HG02678 (cell line): ENCODE measurements around the gene MKI67.
A peak's percentile ranks its signal among the peaks of the same experiment; 100 is the strongest.

ENCODE experiments used
- ATAC-seq: cut with Tn5 transposase; IDR thresholded peaks from one replicate; pipeline ENCODE4 v1.9.1; 2021; ENCODE audit warnings: mild to moderate bottlenecking, moderate library complexity; ENCODE audit not compliant: unreplicated experiment

MKI67 gene

GRCh38 chr10:128084991-128085390 is 41.2 kb downstream of the MKI67 start:
- ATAC-seq, result no peak

DNA sequence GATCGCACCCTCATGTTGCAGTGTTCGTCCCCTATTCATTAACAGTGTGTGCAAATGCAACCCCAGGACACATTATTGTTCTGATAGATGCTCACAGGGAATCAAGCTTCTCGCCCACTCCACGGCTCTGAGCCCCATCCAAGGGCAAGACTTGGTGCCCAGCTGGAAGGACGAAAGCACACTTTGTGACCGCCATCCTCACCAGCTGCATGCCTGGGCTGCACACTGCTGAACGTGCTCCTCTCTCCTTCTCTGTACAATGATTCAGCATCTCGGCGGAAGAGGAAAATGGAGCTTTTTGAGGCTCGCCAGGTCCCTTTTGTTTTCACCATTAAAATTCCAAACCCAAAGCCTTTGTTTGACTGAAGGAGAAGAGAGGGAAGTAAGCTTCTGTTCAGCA is 41.9 kb downstream of the MKI67 start:
- ATAC-seq, result no peak

GRCh38 chr10:128083191-128083895 is 42.9 kb downstream of the MKI67 start:
- no peak for ATAC-seq

DNA sequence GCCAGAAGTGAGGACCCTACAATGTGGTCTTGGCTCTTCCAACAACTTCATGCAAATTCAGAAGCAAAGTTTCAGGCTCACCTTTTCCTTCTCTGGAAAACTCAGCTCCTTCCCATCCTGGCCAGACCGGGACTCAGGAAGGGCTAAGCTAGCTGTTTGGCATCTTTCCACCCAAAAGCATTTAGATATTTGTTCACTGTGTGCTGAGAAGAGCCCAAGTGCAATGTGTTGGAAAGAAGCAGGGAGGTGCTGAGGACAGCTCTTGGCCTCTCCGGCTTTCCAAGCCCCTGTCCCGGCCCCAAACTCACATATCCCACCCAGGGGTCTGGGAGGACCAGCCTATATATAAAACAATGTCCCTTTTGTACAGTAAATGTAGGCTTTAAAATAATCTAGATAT is 44.5 kb downstream of the MKI67 start:
- no peak for ATAC-seq

DNA sequence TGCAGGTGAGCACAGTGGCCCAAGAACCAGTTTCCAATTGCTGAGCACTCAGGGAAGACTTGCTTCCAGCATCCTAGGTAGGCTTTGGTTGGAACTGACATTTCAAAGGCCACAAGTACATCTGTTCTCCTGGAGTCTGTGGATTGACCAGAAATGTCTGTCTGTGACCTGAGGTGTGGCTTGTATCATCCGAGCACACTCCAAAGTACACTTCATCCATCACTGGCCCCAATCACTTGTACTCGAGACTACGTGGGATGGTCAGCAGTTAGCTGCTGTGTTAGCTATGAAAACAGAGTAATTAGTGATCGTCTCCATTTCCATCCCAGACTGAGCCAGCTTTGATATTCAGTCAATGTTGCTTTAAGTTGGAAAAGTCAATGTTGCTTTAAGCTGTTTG is 45.0 kb downstream of the MKI67 start:
- no peak for ATAC-seq

DNA sequence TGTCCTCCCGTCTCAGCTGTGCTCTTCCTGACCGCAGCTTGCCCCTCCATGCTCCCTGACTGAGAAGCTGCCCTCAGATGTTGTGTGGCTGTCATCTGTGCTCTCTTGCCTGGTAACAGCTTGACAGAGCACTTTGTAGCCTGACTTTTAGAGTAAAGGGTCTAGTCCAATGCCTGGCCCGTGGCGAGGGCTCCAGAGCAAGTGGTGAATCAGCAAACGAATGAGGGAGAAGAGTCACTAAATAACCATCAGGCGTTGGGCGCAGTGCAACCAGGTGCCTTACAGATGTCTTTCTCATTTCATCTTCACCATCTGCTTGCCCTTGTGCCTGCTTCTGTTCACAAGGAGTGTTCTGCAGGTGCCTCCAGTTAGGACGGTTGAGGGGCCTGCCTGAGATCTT is 45.6 kb downstream of the MKI67 start:
- ATAC-seq, result no peak

GRCh38 chr10:128080231-128080630 is 46.0 kb downstream of the MKI67 start:
- no peak for ATAC-seq

DNA sequence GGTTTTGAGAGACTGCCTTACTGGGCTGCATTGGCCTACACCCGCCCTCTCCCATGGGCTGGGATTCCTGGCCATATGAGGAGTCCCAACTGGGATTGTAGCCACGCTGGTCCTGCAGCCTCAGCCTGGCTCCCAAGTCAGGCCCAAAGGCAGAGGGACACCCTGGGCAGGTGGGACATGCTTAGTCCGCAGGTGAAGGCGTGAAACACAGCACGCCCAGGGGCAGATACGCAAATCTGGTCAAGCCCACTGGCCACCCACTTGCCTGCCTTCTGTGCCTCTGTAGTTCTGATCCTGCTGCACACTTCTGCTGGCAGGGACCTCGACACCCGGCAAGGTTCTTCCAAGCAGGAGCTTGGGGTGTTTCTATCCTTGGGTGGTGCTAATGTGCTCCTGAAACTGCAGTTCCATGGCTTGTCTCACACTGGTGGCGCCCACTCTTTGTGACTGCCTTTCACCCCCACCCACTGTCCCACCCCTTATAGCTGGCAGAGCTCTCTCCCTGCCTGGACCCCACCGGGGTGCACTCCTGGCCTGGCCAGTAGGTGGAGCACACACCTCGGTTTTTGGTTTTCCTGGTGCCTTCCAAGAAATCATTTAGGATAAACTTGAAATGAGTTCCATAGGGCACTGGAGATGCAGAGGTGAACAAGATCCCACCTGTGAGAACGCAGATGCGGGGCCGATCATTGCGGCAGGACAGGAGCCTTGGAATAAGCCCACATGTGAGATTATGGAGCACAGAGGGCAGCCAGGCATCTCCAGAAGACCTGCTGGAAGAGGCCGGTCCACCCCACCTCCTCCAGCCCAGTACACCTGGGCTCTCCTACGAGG is 47.9 kb downstream of the MKI67 start:
- peak; percentile 60 for ATAC-seq

GRCh38 chr10:128077155-128077875 is 48.9 kb downstream of the MKI67 start:
- ATAC-seq, result no peak

DNA sequence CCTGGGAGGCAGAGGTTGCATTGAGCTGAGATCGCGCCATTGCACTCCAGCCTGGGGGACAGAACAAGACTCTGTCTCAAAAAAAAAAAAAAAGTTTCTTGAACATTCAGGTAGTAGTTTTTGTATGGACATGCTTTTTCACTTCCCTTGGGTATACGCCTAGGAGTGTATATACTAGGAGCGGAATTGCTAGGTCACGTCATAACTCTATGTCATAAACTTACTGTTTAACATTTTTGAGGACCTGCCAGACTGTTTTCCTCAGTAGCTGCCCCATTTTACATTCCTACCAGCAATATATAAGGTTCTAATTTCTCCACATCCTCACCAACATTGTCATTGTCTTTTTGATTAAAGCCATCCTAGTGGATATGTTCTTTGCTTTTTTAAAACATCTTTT is 51.6 kb downstream of the MKI67 start:
- ATAC-seq, result no peak

DNA sequence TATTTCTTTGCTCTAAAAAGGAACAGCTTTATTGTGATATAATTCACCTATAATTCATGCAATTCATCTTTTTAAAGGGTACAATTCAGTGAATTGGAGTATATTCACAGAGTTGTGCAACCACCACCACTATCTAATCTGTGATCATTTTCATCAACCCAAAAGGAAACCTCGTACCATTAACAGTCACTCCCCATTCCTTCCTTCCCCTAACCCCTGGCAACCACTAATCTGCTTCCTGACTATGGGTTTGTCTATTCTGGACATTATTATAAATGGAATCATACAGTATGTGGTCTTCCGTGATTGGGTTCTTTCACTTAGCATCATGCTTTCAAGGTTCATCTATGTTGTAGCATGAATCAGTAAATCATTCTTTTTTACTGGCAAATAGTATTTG is 52.3 kb downstream of the MKI67 start:
- ATAC-seq, result no peak

DNA sequence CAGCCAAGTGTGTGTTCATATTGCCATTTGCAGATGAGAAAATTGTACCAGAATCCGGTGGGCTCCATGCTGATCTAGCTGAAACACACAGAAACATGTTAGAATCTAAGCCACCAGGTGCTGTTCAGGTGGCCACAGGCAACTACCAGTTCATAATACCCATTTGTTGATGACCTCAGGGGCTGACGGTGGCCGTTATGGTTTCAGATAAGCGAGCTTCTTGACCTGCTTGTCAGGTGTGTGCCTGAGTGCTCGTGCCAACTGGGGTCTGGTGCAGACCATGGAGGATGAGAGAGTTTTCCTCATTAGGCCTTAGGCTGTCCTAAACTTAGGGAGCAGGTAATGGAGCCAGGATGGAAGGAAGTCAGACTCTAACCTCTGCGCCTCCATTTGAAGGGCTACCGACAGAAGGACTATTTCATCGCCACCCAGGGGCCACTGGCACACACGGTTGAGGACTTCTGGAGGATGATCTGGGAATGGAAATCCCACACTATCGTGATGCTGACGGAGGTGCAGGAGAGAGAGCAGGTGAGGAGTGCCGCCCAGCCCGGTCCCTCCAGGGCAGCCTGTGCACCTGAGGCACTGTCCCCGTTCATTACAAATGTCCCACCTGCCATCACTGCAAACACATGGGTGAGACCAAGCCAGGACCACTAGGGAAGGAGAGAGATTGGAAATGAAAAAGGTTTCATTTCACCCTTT is 53.1 kb downstream of the MKI67 start:
- ATAC-seq, result no peak

DNA sequence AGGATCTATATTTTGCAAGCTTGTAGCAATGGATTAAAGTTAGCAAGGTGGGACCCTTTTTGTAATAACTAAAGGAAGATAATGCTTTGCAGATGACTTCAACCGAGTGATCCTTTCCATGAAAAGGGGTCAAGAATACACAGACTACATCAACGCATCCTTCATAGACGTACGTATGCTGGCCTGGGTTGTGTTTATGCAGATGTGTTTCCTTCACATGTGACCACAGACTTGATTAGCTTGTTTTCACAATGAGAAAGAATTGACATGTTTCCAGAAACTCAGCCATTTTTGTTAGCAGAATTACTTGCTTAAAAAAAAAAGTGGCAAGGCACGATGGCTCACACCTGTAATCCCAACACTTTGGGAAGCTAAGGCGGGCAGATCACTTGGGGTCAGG is 54.2 kb downstream of the MKI67 start:
- no peak for ATAC-seq

- no peak for ATAC-seq
Measured at GRCh38 chr10:128071417-128071782, 54.8 kb downstream of the MKI67 start.

GRCh38 chr10:128070721-128071416 is 55.4 kb downstream of the MKI67 start:
- ATAC-seq, result no peak

- ATAC-seq, result no peak
Measured at GRCh38 chr10:128070161-128070560, 56.1 kb downstream of the MKI67 start.

- peak; percentile 42 for ATAC-seq
Measured at GRCh38 chr10:128069351-128070051, 56.7 kb downstream of the MKI67 start.

GRCh38 chr10:128068398-128069285 is 57.6 kb downstream of the MKI67 start:
- ATAC-seq, result no peak
